ENCODE results near the gene BMP15. TPM values are rescaled to one million over a fixed set of nuclear protein-coding genes. Genes with fewer than 3 reads are reported as not detected.

The BMP15 gene
- total and polyA plus RNA-seq, 4 donors: not detected

DNA sequence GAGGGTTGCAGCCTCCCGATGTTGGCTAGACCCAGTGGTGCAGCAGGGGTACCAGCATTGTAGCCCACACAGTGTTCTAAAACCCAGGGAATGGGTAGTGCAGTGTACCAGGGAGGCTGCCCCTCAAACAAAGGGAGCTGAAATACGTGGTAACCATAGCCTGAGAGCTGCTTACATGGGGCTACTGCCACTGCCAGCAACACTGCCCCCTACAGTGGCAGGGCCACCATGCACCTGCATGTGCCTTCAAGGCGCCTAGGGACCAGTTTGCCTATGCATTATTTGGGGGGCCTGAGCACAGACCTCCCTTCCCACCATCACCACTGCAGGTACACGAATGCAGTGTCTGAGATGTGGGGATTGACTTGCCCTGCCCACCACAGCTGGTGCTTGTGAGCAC lies 21.0 kb upstream of the BMP15 start:
- Histone ChIP-seq H3K4me3 (ENCODE audit: low read length in 2 of 2) (no peak overlapping the region), H3K27ac (ENCODE audit: low read depth in 1 of 2, low read length in 2 of 2) (no peak overlapping the region), H3K4me1 (ENCODE audit: control insufficient read depth in 1 of 2, insufficient read depth in 2 of 2, low read length in 2 of 2) (no peaks in the 10 kb centered on the region), H3K9me3 (ENCODE audit: control insufficient read depth, low read length) (no peaks in the 10 kb centered on the region), H3K36me3 (ENCODE audit: control insufficient read depth in 1 of 2, insufficient read depth in 2 of 2, low read length in 1 of 2) (no peaks in the 10 kb centered on the region), H3K27me3 (ENCODE audit: control insufficient read depth in 1 of 2, insufficient read depth in 2 of 2, low read length in 1 of 2) (no peaks in the 10 kb centered on the region)
- ATAC-seq (ENCODE audit: low FRiP score): no peak
- intact Hi-C loops (cut with DNase I): no loop called here
- no peak for DNase-seq
- WGBS, 2 donors: 53 to 81% methylated on average over 4 of the region's 4 CpGs

DNA sequence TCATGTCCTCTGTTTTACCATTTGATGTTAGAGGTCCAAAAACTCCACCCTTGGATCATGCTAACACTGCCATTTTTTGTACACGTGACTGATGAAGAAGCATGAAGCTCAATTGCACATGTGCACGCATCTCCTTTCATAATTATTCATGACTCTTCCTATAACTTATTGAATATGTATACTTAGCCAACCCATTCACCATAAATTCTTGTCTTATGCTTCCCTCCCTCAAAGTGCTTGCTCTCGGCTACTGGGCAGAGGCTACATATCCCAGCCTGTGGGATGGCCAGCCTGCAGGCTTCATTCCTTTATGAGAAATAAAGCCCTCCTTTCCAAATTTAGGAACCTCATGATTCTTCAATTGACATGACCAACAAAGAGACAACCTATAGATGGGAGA lies 17.5 kb upstream of the BMP15 start:
- H3K9me3 ChIP-seq (ENCODE audit: control insufficient read depth, low read length): no peaks in the 10 kb centered on the region
- intact Hi-C loops (cut with DNase I): no loop called here
- H3K27ac ChIP-seq (ENCODE audit: low read depth in 1 of 2, low read length in 2 of 2): no peak overlapping the region
- H3K27me3 ChIP-seq (ENCODE audit: control insufficient read depth in 1 of 2, insufficient read depth in 2 of 2, low read length in 1 of 2): no peaks in the 10 kb centered on the region
- H3K4me1 ChIP-seq (ENCODE audit: control insufficient read depth in 1 of 2, insufficient read depth in 2 of 2, low read length in 2 of 2): no peaks in the 10 kb centered on the region
- 77 to 92% methylated on average over 3 of the region's 3 CpGs for WGBS, 2 donors
- DNase-seq: no peak
- H3K36me3 ChIP-seq (ENCODE audit: control insufficient read depth in 1 of 2, insufficient read depth in 2 of 2, low read length in 1 of 2): no peaks in the 10 kb centered on the region
- ATAC-seq (ENCODE audit: low FRiP score): no peak
- H3K4me3 ChIP-seq (ENCODE audit: low read length in 2 of 2): no peak overlapping the region

- 0 to 3% methylated on average over 1 of the region's 1 CpG for WGBS, 2 donors
- intact Hi-C loops (cut with DNase I): no loop called here
Measured at GRCh38 chrX:50893466-50893865, 17.1 kb upstream of the BMP15 start.

DNA sequence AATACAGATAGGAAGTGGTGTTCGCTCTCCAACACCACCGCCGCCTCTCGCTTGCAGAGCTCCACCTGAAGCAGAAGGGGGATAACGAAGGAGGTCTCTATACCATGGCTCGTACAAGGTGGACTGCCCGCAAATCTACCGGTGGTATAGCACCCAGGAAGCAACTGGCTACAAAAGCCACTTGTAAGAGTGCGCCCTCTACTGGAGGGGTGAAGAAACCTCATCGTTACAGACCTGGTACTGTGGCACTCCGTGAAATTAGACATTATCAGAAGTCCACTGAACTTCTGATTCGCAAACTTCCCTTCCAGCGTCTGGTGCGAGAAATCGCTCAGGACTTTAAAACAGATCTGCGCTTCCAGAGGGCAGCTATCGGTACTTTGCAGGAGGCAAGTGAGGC lies 5.2 kb upstream of the BMP15 start:
- intact Hi-C loops (cut with DNase I): no loop called here
- no peak for DNase-seq

More at GRCh38 chrX:50893466-50893865, 17.1 kb upstream of the BMP15 start:
- Histone ChIP-seq H3K27me3 (ENCODE audit: control insufficient read depth in 1 of 2, insufficient read depth in 2 of 2, low read length in 1 of 2) (no peaks in the 10 kb centered on the region), H3K9me3 (ENCODE audit: control insufficient read depth, low read length) (no peaks in the 10 kb centered on the region), H3K4me3 (ENCODE audit: low read length in 2 of 2) (no peak overlapping the region), H3K27ac (ENCODE audit: low read depth in 1 of 2, low read length in 2 of 2) (no peak overlapping the region), H3K4me1 (ENCODE audit: control insufficient read depth in 1 of 2, insufficient read depth in 2 of 2, low read length in 2 of 2) (no peaks in the 10 kb centered on the region), H3K36me3 (ENCODE audit: control insufficient read depth in 1 of 2, insufficient read depth in 2 of 2, low read length in 1 of 2) (no peaks in the 10 kb centered on the region)
- no peak for ATAC-seq (ENCODE audit: low FRiP score)
- DNase-seq: no peak

DNA sequence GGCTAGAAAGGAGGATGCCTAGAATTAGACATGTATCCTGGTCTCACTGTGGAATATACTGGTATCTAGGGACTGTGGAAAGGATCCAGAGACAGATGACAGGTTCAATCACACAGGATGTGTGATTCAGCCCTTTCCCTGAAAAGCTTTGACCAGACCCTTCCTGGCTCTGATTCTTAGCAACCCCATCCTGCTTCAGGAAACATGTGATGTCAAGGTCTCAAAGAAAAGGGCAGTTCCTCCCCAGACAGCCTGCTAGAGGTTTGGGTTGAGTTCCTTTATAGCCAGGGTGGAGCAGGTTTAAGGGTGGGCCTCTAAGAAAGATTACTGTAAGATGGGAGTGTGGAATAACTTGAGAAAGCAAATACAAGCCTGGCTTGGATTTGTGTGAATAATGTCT lies 3.0 kb downstream of the BMP15 start:
- no peak overlapping the region for H3K27ac ChIP-seq (ENCODE audit: low read depth in 1 of 2, low read length in 2 of 2)
- intact Hi-C loops (cut with DNase I): no loop called here
- ATAC-seq (ENCODE audit: low FRiP score): no peak

More for the DNA sequence above, 5.2 kb upstream of the BMP15 start:
- H3K36me3 ChIP-seq (ENCODE audit: control insufficient read depth in 1 of 2, insufficient read depth in 2 of 2, low read length in 1 of 2): no peaks in the 10 kb centered on the region
- no peaks in the 10 kb centered on the region for H3K27me3 ChIP-seq (ENCODE audit: control insufficient read depth in 1 of 2, insufficient read depth in 2 of 2, low read length in 1 of 2)
- 84 to 96% methylated on average over 17 of the region's 17 CpGs for WGBS, 2 donors
- no peak overlapping the region for H3K27ac ChIP-seq (ENCODE audit: low read depth in 1 of 2, low read length in 2 of 2)
- no peak overlapping the region for H3K4me3 ChIP-seq (ENCODE audit: low read length in 2 of 2)
- no peaks in the 10 kb centered on the region for H3K9me3 ChIP-seq (ENCODE audit: control insufficient read depth, low read length)
- H3K4me1 ChIP-seq (ENCODE audit: control insufficient read depth in 1 of 2, insufficient read depth in 2 of 2, low read length in 2 of 2): no peaks in the 10 kb centered on the region
- ATAC-seq (ENCODE audit: low FRiP score): no peak

DNA sequence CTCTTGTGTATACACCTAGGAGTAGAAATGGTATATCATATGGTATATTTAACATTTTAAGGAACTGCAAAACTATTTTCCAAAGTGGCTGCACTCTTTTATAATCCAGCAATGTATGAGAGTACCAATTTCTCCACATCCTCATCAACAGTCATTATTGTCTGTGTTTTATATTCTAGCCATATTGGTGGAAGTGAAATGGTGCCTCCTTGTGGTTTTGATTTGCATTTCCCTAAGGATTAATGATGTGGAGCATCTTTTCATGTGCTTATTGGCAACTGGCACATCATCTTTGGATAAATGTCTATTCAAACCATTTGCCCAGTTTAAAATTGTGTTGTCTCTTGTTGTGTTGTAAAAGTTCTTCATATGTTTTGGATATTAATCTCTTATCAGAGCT lies 9.6 kb downstream of the BMP15 start:
- ATAC-seq (ENCODE audit: low FRiP score) (no peak), DNase-seq (no peak)
- Histone ChIP-seq H3K36me3 (ENCODE audit: control insufficient read depth in 1 of 2, insufficient read depth in 2 of 2, low read length in 1 of 2) (no peaks in the 10 kb centered on the region), H3K9me3 (ENCODE audit: control insufficient read depth, low read length) (no peaks in the 10 kb centered on the region), H3K27ac (ENCODE audit: low read depth in 1 of 2, low read length in 2 of 2) (no peak overlapping the region), H3K4me1 (ENCODE audit: control insufficient read depth in 1 of 2, insufficient read depth in 2 of 2, low read length in 2 of 2) (no peaks in the 10 kb centered on the region), H3K27me3 (ENCODE audit: control insufficient read depth in 1 of 2, insufficient read depth in 2 of 2, low read length in 1 of 2) (no peaks in the 10 kb centered on the region), H3K4me3 (ENCODE audit: low read length in 2 of 2) (no peak overlapping the region)
- intact Hi-C loops (cut with DNase I): no loop called here

More for the DNA sequence above, 3.0 kb downstream of the BMP15 start:
- no peaks in the 10 kb centered on the region for H3K9me3 ChIP-seq (ENCODE audit: control insufficient read depth, low read length)
- H3K36me3 ChIP-seq (ENCODE audit: control insufficient read depth in 1 of 2, insufficient read depth in 2 of 2, low read length in 1 of 2): no peaks in the 10 kb centered on the region
- no peak for DNase-seq
- no peaks in the 10 kb centered on the region for H3K4me1 ChIP-seq (ENCODE audit: control insufficient read depth in 1 of 2, insufficient read depth in 2 of 2, low read length in 2 of 2)
- no peaks in the 10 kb centered on the region for H3K27me3 ChIP-seq (ENCODE audit: control insufficient read depth in 1 of 2, insufficient read depth in 2 of 2, low read length in 1 of 2)
- H3K4me3 ChIP-seq (ENCODE audit: low read length in 2 of 2): no peak overlapping the region

- H3K27ac ChIP-seq (ENCODE audit: low read depth in 1 of 2, low read length in 2 of 2): no peak overlapping the region
- H3K36me3 ChIP-seq (ENCODE audit: control insufficient read depth in 1 of 2, insufficient read depth in 2 of 2, low read length in 1 of 2): no peaks in the 10 kb centered on the region
- intact Hi-C loops (cut with DNase I): no loop called here
- H3K4me1 ChIP-seq (ENCODE audit: control insufficient read depth in 1 of 2, insufficient read depth in 2 of 2, low read length in 2 of 2): no peaks in the 10 kb centered on the region
- no peak for ATAC-seq (ENCODE audit: low FRiP score)
- H3K9me3 ChIP-seq (ENCODE audit: control insufficient read depth, low read length): no peaks in the 10 kb centered on the region
- H3K4me3 ChIP-seq (ENCODE audit: low read length in 2 of 2): no peak overlapping the region
- no peak for DNase-seq
- no peaks in the 10 kb centered on the region for H3K27me3 ChIP-seq (ENCODE audit: control insufficient read depth in 1 of 2, insufficient read depth in 2 of 2, low read length in 1 of 2)
Measured at GRCh38 chrX:50927127-50927526, 16.6 kb downstream of the BMP15 start.

DNA sequence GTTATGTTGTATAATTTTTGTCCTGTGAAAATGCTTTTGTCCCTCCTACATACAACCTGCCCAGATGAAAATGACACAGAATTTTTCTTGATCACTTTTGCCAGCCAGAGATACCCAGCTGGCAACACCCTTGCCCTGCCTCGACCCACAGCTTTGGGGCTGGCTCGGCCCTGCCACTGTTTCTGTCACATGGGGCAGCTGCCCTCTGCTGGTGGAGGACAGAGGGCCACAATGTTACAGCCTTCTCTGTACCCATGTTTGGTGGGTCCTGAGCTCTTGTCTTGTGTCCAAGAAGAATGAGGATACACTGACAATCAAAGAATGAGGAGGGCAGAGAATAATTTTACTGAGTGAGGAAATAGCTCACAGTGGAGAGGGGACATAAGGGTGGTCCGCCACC lies 31.1 kb downstream of the BMP15 start:
- no peak overlapping the region for H3K27ac ChIP-seq (ENCODE audit: low read depth in 1 of 2, low read length in 2 of 2)

GRCh38 chrX:50942471-50942870 lies 31.9 kb downstream of the BMP15 start:
- no peak for ATAC-seq (ENCODE audit: low FRiP score)
- WGBS, 2 donors: 37 to 71% methylated on average over 2 of the region's 2 CpGs
- no peaks in the 10 kb centered on the region for H3K4me1 ChIP-seq (ENCODE audit: control insufficient read depth in 1 of 2, insufficient read depth in 2 of 2, low read length in 2 of 2)
- H3K27ac ChIP-seq (ENCODE audit: low read depth in 1 of 2, low read length in 2 of 2): no peak overlapping the region
- H3K9me3 ChIP-seq (ENCODE audit: control insufficient read depth, low read length): no peaks in the 10 kb centered on the region
- H3K27me3 ChIP-seq (ENCODE audit: control insufficient read depth in 1 of 2, insufficient read depth in 2 of 2, low read length in 1 of 2): no peaks in the 10 kb centered on the region
- H3K4me3 ChIP-seq (ENCODE audit: low read length in 2 of 2): no peak overlapping the region
- intact Hi-C loops (cut with DNase I): no loop called here
- no peaks in the 10 kb centered on the region for H3K36me3 ChIP-seq (ENCODE audit: control insufficient read depth in 1 of 2, insufficient read depth in 2 of 2, low read length in 1 of 2)
- no peak for DNase-seq

More for the DNA sequence above, 31.1 kb downstream of the BMP15 start:
- intact Hi-C loops (cut with DNase I): no loop called here
- Histone ChIP-seq H3K27me3 (ENCODE audit: control insufficient read depth in 1 of 2, insufficient read depth in 2 of 2, low read length in 1 of 2) (no peaks in the 10 kb centered on the region), H3K4me3 (ENCODE audit: low read length in 2 of 2) (no peak overlapping the region), H3K36me3 (ENCODE audit: control insufficient read depth in 1 of 2, insufficient read depth in 2 of 2, low read length in 1 of 2) (no peaks in the 10 kb centered on the region), H3K9me3 (ENCODE audit: control insufficient read depth, low read length) (no peaks in the 10 kb centered on the region), H3K4me1 (ENCODE audit: control insufficient read depth in 1 of 2, insufficient read depth in 2 of 2, low read length in 2 of 2) (no peaks in the 10 kb centered on the region)
- ATAC-seq (ENCODE audit: low FRiP score): no peak
- WGBS, 2 donors: 62 to 63% methylated on average over 3 of the region's 3 CpGs
- DNase-seq: no peak
